GM12875 (cell line): ENCODE data around the gene SHROOM3.

Source experiments
- H3K4me3 ChIP-seq: one replicate; pipeline ENCODE4 v1.5.1; 2011; ENCODE audit warnings: low read depth, low read length, control low read depth
- TF ChIP-seq, protein P1 (sequence below): IDR thresholded peaks from 2 replicates; pipeline ENCODE4 v1.5.1; 2011; ENCODE audit warnings: low read depth, mild to moderate bottlenecking, control low read depth, inconsistent platforms, low read length, moderate library complexity, borderline replicate concordance; ENCODE audit not compliant: insufficient read depth

The SHROOM3 gene

DNA sequence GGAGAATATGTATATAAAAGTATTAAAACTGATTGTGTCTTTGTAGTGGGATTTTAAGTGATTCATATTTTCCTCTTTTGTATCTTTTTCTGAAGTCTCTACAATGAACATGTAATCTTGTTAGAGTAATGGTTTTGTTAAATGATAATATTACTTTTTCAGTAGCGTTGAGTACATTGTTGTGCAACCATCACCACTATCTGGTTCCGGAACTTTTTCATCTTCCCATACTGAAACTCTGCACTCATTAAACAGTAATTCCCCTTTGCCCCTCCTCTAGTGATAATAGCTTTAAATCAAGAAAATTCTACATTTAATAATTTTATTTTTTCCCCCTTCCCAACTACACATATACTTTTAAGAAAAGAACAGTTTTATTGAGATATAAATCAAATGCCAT, 23.3 kb downstream of the SHROOM3 start:
- no peak overlapping the region for H3K4me3 ChIP-seq
- TF ChIP-seq, protein P1, sequence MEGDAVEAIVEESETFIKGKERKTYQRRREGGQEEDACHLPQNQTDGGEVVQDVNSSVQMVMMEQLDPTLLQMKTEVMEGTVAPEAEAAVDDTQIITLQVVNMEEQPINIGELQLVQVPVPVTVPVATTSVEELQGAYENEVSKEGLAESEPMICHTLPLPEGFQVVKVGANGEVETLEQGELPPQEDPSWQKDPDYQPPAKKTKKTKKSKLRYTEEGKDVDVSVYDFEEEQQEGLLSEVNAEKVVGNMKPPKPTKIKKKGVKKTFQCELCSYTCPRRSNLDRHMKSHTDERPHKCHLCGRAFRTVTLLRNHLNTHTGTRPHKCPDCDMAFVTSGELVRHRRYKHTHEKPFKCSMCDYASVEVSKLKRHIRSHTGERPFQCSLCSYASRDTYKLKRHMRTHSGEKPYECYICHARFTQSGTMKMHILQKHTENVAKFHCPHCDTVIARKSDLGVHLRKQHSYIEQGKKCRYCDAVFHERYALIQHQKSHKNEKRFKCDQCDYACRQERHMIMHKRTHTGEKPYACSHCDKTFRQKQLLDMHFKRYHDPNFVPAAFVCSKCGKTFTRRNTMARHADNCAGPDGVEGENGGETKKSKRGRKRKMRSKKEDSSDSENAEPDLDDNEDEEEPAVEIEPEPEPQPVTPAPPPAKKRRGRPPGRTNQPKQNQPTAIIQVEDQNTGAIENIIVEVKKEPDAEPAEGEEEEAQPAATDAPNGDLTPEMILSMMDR: no peak

DNA sequence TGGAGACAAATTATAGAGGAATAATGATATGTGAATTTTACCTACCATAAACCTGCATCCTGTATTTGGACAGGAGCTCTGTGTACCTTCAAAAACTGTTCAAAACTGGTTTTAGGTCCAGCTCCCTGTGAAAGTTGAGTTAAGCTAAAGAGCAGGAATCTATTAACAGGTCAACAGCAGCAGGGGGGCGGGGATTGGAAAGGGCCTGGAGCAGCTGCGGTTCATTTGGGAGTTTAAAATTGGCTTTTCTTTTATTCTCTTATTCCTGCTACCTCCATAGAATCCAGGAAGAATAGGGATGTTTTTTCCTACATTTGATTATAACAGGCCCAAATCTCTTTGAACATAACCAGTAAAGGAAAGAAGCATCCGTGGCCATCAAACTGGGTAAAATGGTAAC, 23.8 kb downstream of the SHROOM3 start:
- no peak overlapping the region for H3K4me3 ChIP-seq

DNA sequence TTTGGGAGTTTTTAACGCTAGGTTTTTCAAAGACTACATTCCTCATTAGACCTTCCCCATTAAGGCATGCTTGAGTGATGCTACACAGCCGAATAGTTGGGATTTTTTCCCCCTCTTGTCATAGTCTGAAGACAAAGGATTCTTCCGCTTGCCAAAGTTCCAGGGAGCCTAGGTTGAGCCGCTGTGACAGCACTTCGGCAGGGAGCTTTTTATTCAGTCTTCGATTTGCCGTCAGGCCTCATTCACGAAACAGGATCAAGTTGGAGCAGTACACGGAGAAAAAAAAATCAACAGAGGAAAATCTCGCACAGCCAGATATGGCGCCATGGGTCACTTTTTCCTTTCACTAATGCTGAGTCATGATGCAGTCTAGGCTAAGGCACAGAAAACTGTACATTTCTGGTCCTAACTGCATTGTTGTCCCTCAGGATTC, 24.3 kb downstream of the SHROOM3 start:
- TF ChIP-seq, protein P1: no peak
- no peak overlapping the region for H3K4me3 ChIP-seq

More for the DNA sequence above, 23.8 kb downstream of the SHROOM3 start:
- TF ChIP-seq, protein P1: no peak

DNA sequence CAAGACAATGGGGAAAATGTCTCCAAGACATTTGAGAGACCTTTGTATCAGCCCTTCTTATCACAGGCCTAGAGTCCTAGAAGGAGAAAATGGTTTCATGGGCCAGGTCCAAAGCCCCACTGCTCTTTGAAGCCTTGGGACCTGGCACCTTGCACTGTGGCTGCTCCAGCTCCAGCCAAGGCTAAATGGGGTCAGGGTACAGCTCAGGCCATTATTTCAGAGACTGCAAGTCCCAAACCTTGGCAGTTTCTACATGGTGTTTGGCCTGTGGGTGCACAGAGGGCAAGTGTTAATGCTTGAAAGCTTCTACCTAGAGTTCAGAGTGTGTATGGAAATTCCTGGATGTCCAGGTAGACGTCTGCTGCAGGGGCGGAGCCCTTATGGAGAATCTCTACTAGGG, 28.5 kb downstream of the SHROOM3 start:
- H3K4me3 ChIP-seq: no peak overlapping the region
- TF ChIP-seq, protein P1: no peak

DNA sequence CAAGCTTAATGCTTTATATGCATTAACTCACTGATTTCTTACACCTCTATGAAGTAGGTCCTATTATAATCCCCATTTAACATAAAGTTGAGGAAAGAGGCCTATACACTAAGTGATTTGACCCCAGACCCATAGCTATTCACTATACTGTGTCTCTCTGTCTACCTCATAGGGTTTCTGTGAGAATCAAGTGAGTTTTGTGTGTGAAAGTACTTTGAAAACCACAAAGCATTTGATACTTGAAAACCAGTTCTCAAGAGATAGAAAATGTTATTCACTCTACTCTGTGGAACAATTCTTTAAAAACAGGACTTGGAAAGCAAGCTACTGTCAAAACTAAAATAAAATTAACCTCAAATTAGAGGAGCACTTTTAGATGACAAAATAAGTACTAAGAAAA, 35.0 kb downstream of the SHROOM3 start:
- TF ChIP-seq, protein P1: no peak
- H3K4me3 ChIP-seq: no peak overlapping the region

- H3K4me3 ChIP-seq: no peak overlapping the region
- TF ChIP-seq, protein P1: no peak
Measured at GRCh38 chr4:76470532-76470931, 35.5 kb downstream of the SHROOM3 start.

DNA sequence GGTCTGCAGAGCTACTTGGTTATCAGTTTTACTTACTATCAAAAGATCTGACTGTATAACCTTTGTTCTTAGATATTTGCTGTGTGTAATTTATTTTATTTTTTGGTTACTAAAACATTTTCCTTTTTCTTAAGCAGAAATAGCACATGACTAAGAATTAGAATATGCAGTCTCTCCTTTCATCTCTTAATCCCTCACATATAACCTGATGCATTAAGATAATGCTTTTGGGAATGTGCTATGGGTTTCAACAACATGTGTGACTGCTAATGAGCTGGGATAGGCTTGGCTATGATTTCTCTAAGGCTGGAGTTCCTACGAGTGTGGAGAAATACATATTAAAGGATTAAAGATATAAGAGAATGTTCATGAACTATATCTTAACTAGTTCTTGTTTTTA, 41.5 kb downstream of the SHROOM3 start:
- TF ChIP-seq, protein P1: no peak
- no peak overlapping the region for H3K4me3 ChIP-seq
